Endodermal cell (in vitro differentiated cells): Measurements from ENCODE around the gene HMGB1. TPM values are rescaled to one million over a fixed set of nuclear protein-coding genes. Genes with fewer than 3 reads are reported as not detected.

Source experiments
- DNase-seq: peaks from one replicate; pipeline ENCODE4 v3.0.0-alpha.2; 2017
- H3K27ac ChIP-seq: 2 replicates; pipeline ENCODE4 v1.5.1; 2013; ENCODE audit warnings: mild to moderate bottlenecking, low read depth, low read length, moderate library complexity
- H3K27me3 ChIP-seq: 2 replicates; pipeline ENCODE4 v1.6.1; 2013; ENCODE audit warnings: mild to moderate bottlenecking, low read length, moderate library complexity; ENCODE audit not compliant: insufficient read depth, control insufficient read depth, poor library complexity, severe bottlenecking
- H3K36me3 ChIP-seq: 2 replicates; pipeline ENCODE4 v1.7.0; 2013; ENCODE audit warnings: mild to moderate bottlenecking, low read length, moderate library complexity; ENCODE audit not compliant: control insufficient read depth, insufficient read depth
- H3K4me1 ChIP-seq: one replicate; pipeline ENCODE4 v1.7.0; 2013; ENCODE audit warnings: low read length; ENCODE audit not compliant: control insufficient read depth, insufficient read depth
- H3K4me3 ChIP-seq: 2 replicates; pipeline ENCODE4 v1.5.1; 2013; ENCODE audit warnings: mild to moderate bottlenecking, low read length, moderate library complexity
- H3K9ac ChIP-seq: 2 replicates; pipeline ENCODE4 v1.6.1; 2013; ENCODE audit warnings: mild to moderate bottlenecking, low read length, moderate library complexity; ENCODE audit not compliant: poor library complexity, severe bottlenecking; ENCODE audit errors: extremely low read depth
- H3K9me3 ChIP-seq: 2 replicates; pipeline ENCODE4 v1.6.1; 2013; ENCODE audit warnings: mild to moderate bottlenecking, low read length, moderate library complexity; ENCODE audit not compliant: control insufficient read depth
- H3K27ac Mint-ChIP-seq: 2 replicates; pipeline ENCODE4 v1.8.0; 2020; ENCODE audit warnings: mixed read lengths
- H3K27me3 Mint-ChIP-seq: 2 replicates; pipeline ENCODE4 v1.8.0; 2021; ENCODE audit warnings: mild to moderate bottlenecking, mixed read lengths; ENCODE audit not compliant: insufficient read depth
- H3K36me3 Mint-ChIP-seq: 2 replicates; pipeline ENCODE4 v1.8.0; 2020; ENCODE audit warnings: low read depth, mixed read lengths
- H3K4me1 Mint-ChIP-seq: 2 replicates; pipeline ENCODE4 v1.8.0; 2020; ENCODE audit warnings: mixed read lengths
- H3K4me3 Mint-ChIP-seq: 2 replicates; pipeline ENCODE4 v1.8.0; 2020; ENCODE audit warnings: mild to moderate bottlenecking, moderate library complexity, mixed read lengths
- H3K9me3 Mint-ChIP-seq: 2 replicates; pipeline ENCODE4 v1.8.0; 2020; ENCODE audit warnings: mild to moderate bottlenecking, mixed read lengths
- CTCF ChIP-seq: fragments of 200-600 bp; sonication (generic); conservative IDR thresholded peaks from 2 replicates; pipeline ENCODE4 v1.5.0; 2021; ENCODE audit warnings: antibody characterized with exemption, mild to moderate bottlenecking
- WGBS, 2 experiments: methylation state at CpG; one replicate each; pipeline versions ENCODE4 v1.1.5 to v1.1.7; 2013; ENCODE audit warnings: missing lambda C conversion rate in 2 of 2, mixed read lengths in 1 of 2; ENCODE audit not compliant: insufficient coverage in 1 of 2, insufficient read length in 1 of 2; 5-methylcytosine and 5-hydroxymethylcytosine counted together
- total RNA-seq, 2 donors: library from RNA; stranded (reverse); fragmentation: NEBNext Ultra II Directional in 1 of 2; extraction: Animal tissue kit (Norgen Biotek cat#: 25700) in 1 of 2; gene quantifications; 2 replicates in 1 of 2; 3 replicates in 1 of 2; pipeline ENCODE4 v1.2.1, GENCODE V29; 2021

The HMGB1 gene
- total RNA-seq, 2 donors from 2014 or later, result 545 to 557 TPM

GRCh38 chr13:30481241-30481760 lies 15.6 kb upstream of the HMGB1 start:
- Histone ChIP-seq H3K36me3 (no peaks in the 10 kb centered on the region), H3K27me3 (no peaks in the 10 kb centered on the region), H3K9ac (no peak overlapping the region), H3K4me3 (no peak overlapping the region), H3K9me3 (no peaks in the 10 kb centered on the region), H3K27ac (no peak overlapping the region), H3K4me1 (no peaks in the 10 kb centered on the region)
- no peaks in the 10 kb centered on the region for H3K9me3 Mint-ChIP-seq
- H3K36me3 Mint-ChIP-seq, result no peaks in the 10 kb centered on the region
- H3K4me3 Mint-ChIP-seq, result no peak overlapping the region
- no peak for DNase-seq
- 90 to 96% methylated on average over 8 of the region's 8 CpGs for WGBS, 2 experiments
- no peaks in the 10 kb centered on the region for H3K27me3 Mint-ChIP-seq
- peaks cover 31% of the 10 kb centered on the region for H3K4me1 Mint-ChIP-seq
- no peak for TF ChIP-seq CTCF
- H3K27ac Mint-ChIP-seq, result no peak overlapping the region

DNA sequence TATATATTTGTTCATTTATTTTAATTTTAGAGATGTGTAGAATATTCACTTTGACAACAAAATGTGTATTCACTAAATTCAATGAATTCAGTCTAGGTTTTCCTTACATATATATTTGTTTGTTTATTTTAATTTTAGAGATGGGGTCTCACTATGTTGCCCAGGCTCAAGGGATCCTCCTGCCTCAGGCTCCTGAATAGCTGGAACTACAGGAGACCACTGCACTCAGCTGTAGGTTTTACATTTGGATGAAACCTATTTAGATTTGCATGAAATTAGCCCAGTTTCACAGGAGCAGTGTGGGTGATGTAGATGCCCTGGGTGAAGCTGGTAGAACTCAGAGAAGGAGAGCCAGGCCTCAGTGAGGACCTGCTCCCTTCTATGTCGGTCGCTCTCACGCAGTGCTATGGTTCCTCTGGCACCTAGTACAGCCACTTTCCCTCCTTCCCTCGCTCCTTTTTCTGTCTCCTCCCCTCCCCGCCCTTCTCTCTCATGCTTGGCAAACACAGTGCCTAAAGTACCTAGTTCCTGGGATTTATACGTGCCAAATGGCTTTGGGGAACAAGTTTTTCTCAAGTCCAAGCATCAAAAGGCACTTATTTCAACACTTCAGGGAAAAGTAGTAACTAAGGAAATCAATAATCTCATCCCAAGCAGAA lies 14.7 kb upstream of the HMGB1 start:
- Histone ChIP-seq H3K4me1 (no peaks in the 10 kb centered on the region), H3K9ac (no peak overlapping the region), H3K9me3 (no peaks in the 10 kb centered on the region), H3K4me3 (no peak overlapping the region), H3K27me3 (no peaks in the 10 kb centered on the region), H3K27ac (no peak overlapping the region), H3K36me3 (no peaks in the 10 kb centered on the region)
- Mint-ChIP-seq H3K4me1 (peaks cover 28% of the 10 kb centered on the region), H3K9me3 (no peaks in the 10 kb centered on the region), H3K27ac (no peak overlapping the region), H3K36me3 (no peaks in the 10 kb centered on the region), H3K27me3 (no peaks in the 10 kb centered on the region), H3K4me3 (no peak overlapping the region)
- no peak for TF ChIP-seq CTCF
- WGBS, 2 experiments, result 78 to 87% methylated on average over 3 to 6 of the region's 6 CpGs
- DNase-seq, result no peak

DNA sequence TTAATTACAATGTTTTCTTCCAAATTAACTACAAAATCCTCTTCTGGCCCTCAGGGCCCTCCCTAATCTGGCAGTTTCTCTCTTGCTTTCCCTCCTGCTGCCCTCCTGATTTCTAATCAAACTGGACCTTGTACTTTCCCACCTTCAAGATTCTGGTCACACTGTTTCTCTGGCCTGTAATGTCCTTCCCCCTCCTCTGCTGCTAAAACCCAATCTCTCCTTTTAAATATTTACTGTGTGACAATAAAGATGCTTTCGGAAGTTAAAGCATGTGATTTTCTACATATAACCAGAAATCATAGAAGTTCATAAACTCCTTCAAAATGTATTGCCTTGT lies 14.1 kb upstream of the HMGB1 start:
- no peaks in the 10 kb centered on the region for H3K27me3 ChIP-seq
- DNase-seq, result no peak
- WGBS, 2 experiments, result no CpG with 5 or more reads among the region's 1 CpG
- no peaks in the 10 kb centered on the region for H3K9me3 ChIP-seq
- H3K9ac ChIP-seq, result no peak overlapping the region
- H3K4me3 ChIP-seq, result no peak overlapping the region
- Mint-ChIP-seq H3K9me3 (no peaks in the 10 kb centered on the region), H3K27ac (peak overlapping the region; percentile 68), H3K36me3 (no peaks in the 10 kb centered on the region), H3K27me3 (no peaks in the 10 kb centered on the region), H3K4me1 (peaks cover 28% of the 10 kb centered on the region), H3K4me3 (no peak overlapping the region)
- no peak for TF ChIP-seq CTCF
- H3K4me1 ChIP-seq, result no peaks in the 10 kb centered on the region
- H3K27ac ChIP-seq, result no peak overlapping the region
- no peaks in the 10 kb centered on the region for H3K36me3 ChIP-seq
